ENCODE measurements around the gene NR2F2. TPM values are rescaled to one million over a fixed set of nuclear protein-coding genes. Genes with fewer than 3 reads are reported as not detected.

NR2F2 gene
- total RNA-seq, 4 donors from 2014 or later, result 11.3 to 29.5 (median 18.4) TPM

- in situ Hi-C loops (cut with MboI; ENCODE audit: low pct_ligation_motif_present in 1 of 4, low pct_unique_long_range_greater_than_20kb in 1 of 4, low sequenced_read_pairs in 3 of 4) (loop anchor here in 2 of 4 donors (25.0 kb wide), 1 partner anchor 1069 kb away; no protein-coding TSS in a partner anchor), intact Hi-C loops (cut with DNase I; ENCODE audit: low total_unique reads) (no loop called here)
- Histone ChIP-seq H3K27ac (peak overlapping the region; percentile 94 to 98 (median 97)), H3K27me3 (peaks cover 10% of the 10 kb centered on the region), H3K4me3 (peak overlapping the region; percentile 55 to 86 (median 74)), H3K36me3 (no peaks in the 10 kb centered on the region), H3K4me1 (peaks cover 0 to 28% (median 16%) of the 10 kb centered on the region in 4 donors), H3K9me3 (no peaks in the 10 kb centered on the region)
- TF ChIP-seq, protein P1, sequence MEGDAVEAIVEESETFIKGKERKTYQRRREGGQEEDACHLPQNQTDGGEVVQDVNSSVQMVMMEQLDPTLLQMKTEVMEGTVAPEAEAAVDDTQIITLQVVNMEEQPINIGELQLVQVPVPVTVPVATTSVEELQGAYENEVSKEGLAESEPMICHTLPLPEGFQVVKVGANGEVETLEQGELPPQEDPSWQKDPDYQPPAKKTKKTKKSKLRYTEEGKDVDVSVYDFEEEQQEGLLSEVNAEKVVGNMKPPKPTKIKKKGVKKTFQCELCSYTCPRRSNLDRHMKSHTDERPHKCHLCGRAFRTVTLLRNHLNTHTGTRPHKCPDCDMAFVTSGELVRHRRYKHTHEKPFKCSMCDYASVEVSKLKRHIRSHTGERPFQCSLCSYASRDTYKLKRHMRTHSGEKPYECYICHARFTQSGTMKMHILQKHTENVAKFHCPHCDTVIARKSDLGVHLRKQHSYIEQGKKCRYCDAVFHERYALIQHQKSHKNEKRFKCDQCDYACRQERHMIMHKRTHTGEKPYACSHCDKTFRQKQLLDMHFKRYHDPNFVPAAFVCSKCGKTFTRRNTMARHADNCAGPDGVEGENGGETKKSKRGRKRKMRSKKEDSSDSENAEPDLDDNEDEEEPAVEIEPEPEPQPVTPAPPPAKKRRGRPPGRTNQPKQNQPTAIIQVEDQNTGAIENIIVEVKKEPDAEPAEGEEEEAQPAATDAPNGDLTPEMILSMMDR (IDR thresholded peaks at IDR 0.05), result no peak
- no peak for TF ChIP-seq EP300 (IDR thresholded peaks at IDR 0.05; ENCODE audit: low read depth)
- TF ChIP-seq POLR2AphosphoS5 (IDR thresholded peaks at IDR 0.05), result no peak
- TF ChIP-seq POLR2A (IDR thresholded peaks at IDR 0.05), result peak; percentile 14
- 0 to 10% methylated on average over 8 to 48 of the region's 77 CpGs for WGBS, 2 donors (ENCODE audit: low coverage in 1 of 2)
- no peak for DNase-seq
Observed at GRCh38 chr15:96331144-96331944, 844 bp downstream of the NR2F2 start.

GRCh38 chr15:96331945-96332636 lies 1.6 kb downstream of the NR2F2 start:
- 10% methylated on average over 60 of the region's 70 CpGs; no CpG with 5 or more reads in 1 of the 2 donors for WGBS, 2 donors (ENCODE audit: low coverage in 1 of 2)
- peaks cover 2% of the 10 kb centered on the region for H3K27me3 ChIP-seq
- peak; percentile 41 for DNase-seq
- H3K27ac ChIP-seq, result peak overlapping the region; percentile 94 to 98 (median 96)
- no peaks in the 10 kb centered on the region for H3K36me3 ChIP-seq
- peaks cover 0 to 22% (median 12%) of the 10 kb centered on the region in 4 donors for H3K4me1 ChIP-seq
- in situ Hi-C loops (cut with MboI; ENCODE audit: low pct_ligation_motif_present in 1 of 4, low pct_unique_long_range_greater_than_20kb in 1 of 4, low sequenced_read_pairs in 3 of 4) (loop anchor here in 2 of 4 donors (25.0 kb wide), 1 partner anchor 1070 kb away; no protein-coding TSS in a partner anchor), intact Hi-C loops (cut with DNase I; ENCODE audit: low total_unique reads) (no loop called here)
- H3K9me3 ChIP-seq, result no peaks in the 10 kb centered on the region
- TF ChIP-seq POLR2AphosphoS5 (IDR thresholded peaks at IDR 0.05), result no peak
- TF ChIP-seq, protein P1 (IDR thresholded peaks at IDR 0.05), result peak in 1 of 5 experiments; percentile 8
- H3K4me3 ChIP-seq, result peak overlapping the region; percentile 55 to 86 (median 74)

- Histone ChIP-seq H3K9me3 (no peaks in the 10 kb centered on the region), H3K4me1 (peaks cover 0 to 22% (median 13%) of the 10 kb centered on the region in 4 donors), H3K36me3 (no peaks in the 10 kb centered on the region), H3K27ac (peak overlapping the region; percentile 94 to 98 (median 96)), H3K27me3 (no peaks in the 10 kb centered on the region), H3K4me3 (peak overlapping the region; percentile 55 to 86 (median 74))
- no peak for TF ChIP-seq POLR2AphosphoS5 (IDR thresholded peaks at IDR 0.05)
- no peak for TF ChIP-seq EP300 (IDR thresholded peaks at IDR 0.05; ENCODE audit: low read depth)
- TF ChIP-seq, protein P1 (IDR thresholded peaks at IDR 0.05), result no peak
- TF ChIP-seq POLR2A (IDR thresholded peaks at IDR 0.05), result no peak
- in situ Hi-C loops (cut with MboI; ENCODE audit: low pct_ligation_motif_present in 1 of 4, low pct_unique_long_range_greater_than_20kb in 1 of 4, low sequenced_read_pairs in 3 of 4), result loop anchor here in 2 of 4 donors (25.0 kb wide), 1 partner anchor 1070 kb away; no protein-coding TSS in a partner anchor
- intact Hi-C loops (cut with DNase I; ENCODE audit: low total_unique reads), result no loop called here
- no peak for DNase-seq
- WGBS, 2 donors (ENCODE audit: low coverage in 1 of 2), result 7 to 17% methylated on average over 2 to 12 of the region's 12 CpGs
Observed at GRCh38 chr15:96332637-96333121, 2.2 kb downstream of the NR2F2 start.

Data from transverse colon (tissue), 4 donors.